ENCODE data around the gene ZNF280C. TPM values are rescaled to one million over a fixed set of nuclear protein-coding genes. Genes with fewer than 3 reads are reported as not detected.

Gene ZNF280C
- total RNA-seq, 2 experiments from 2014 or later: 6.7 to 7.8 TPM

DNA sequence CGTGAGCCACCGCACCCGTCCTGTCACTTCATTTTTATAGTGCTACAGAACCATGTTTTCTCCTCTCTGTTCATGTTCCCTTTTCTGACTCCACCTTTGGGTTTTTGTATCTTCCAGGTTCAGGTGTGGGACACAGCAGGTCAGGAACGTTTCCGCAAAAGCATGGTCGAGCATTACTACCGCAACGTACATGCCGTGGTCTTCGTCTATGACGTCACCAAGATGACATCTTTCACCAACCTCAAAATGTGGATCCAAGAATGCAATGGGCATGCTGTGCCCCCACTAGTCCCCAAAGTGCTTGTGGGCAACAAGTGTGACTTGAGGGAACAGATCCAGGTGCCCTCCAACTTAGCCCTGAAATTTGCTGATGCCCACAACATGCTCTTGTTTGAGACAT is 84.5 kb downstream of the ZNF280C start:
- peak overlapping the region; percentile 73 for H3K27ac Mint-ChIP-seq
- CTCF ChIA-PET: no interaction called here
- H3K36me3 Mint-ChIP-seq: peaks cover 21% of the 10 kb centered on the region
- peaks cover 33% of the 10 kb centered on the region for H3K4me1 Mint-ChIP-seq
- no peaks in the 10 kb centered on the region for H3K27me3 Mint-ChIP-seq
- H3K4me3 Mint-ChIP-seq: no peak overlapping the region
- no peak for DNase-seq
- no peaks in the 10 kb centered on the region for H3K9me3 Mint-ChIP-seq (ENCODE audit: low read depth)
- ATAC-seq: no peak

DNA sequence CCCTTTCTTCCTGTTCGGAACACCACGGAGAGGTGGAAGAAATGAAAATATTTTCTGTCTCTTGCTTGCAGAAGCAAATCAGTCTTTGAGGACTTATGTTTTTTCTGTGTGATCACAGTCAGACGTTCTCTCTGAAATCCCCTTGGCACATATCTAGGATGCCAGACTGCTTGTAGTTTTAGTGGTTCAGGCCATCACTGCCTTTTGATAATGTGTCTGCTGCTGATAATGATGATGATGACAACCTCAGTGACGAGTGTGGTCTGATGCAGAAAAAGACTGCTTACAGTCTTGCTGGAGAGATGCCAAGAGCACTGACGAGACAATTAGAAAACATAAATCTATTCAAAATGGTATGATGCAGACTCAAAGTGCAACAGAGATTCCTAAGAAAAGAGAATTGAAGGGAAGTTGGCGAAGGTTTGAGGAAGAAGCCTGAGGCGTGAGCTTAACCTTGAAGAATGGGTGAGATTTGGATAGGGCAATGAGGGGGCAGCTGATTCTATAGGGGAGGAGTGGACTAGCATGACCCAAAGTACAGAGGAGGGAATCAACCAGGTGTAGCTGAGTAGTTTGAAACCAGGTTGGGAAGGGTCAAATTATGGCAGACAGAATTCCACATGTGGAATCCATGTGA is 89.0 kb downstream of the ZNF280C start:
- Mint-ChIP-seq H3K4me1 (peaks cover 55% of the 10 kb centered on the region), H3K27me3 (no peaks in the 10 kb centered on the region), H3K36me3 (peaks cover 47% of the 10 kb centered on the region), H3K4me3 (no peak overlapping the region), H3K9me3 (ENCODE audit: low read depth) (no peaks in the 10 kb centered on the region), H3K27ac (peak overlapping the region; percentile 29)
- DNase-seq (no peak), ATAC-seq (no peak)
- CTCF ChIA-PET: no interaction called here

DNA sequence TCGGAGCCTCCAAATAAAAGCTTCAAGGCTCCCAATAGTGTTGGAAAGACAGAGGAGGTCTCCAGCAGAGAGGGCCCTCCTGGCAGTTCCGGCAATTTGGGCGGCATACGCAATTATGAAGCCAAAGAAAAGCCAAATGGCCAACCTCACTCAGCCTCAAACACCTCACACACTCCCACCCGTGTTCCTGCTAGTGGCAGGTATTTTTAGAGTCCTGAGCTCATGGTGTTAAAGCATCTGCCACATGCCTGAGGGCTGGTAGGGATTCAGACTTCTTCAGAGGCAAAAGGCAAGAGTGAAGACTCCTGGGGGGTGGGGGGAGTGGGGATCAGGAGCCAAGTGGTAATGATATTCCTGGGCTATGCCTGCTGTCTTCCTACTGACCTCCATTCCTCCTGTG is 89.5 kb downstream of the ZNF280C start:
- H3K4me1 Mint-ChIP-seq: peaks cover 55% of the 10 kb centered on the region
- CTCF ChIA-PET: no interaction called here
- ATAC-seq: no peak

DNA sequence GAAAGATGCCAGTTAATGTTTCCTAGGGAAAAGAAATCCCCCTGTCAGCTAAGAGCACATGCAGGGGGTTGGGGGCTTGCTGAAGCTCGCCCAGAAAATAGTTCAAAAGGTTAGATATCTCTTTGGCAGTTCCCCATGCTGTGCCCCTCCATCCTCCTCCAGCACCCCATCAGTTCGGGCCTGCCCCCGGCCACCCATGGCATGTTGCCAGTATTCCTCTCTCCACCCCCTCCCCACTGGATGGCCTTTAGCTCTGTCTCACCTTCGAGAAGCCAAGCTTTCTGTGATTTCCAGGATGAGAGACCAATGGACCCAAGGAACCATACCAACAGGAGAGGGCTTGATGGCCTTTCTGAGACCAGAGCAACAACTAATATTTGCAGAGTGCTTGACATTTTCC is 91.8 kb downstream of the ZNF280C start:
- Mint-ChIP-seq H3K4me1 (peaks cover 51% of the 10 kb centered on the region), H3K36me3 (peaks cover 49% of the 10 kb centered on the region)
- CTCF ChIA-PET: interaction anchor here (1.4 kb wide), 1 partner anchor 97 kb away, joined by 7 read pairs; no protein-coding TSS in a partner anchor

More for the DNA sequence above, 89.5 kb downstream of the ZNF280C start:
- Mint-ChIP-seq H3K27me3 (no peaks in the 10 kb centered on the region), H3K4me3 (no peak overlapping the region), H3K36me3 (peaks cover 45% of the 10 kb centered on the region), H3K27ac (peak overlapping the region; percentile 29), H3K9me3 (ENCODE audit: low read depth) (no peaks in the 10 kb centered on the region)
- no peak for DNase-seq

DNA sequence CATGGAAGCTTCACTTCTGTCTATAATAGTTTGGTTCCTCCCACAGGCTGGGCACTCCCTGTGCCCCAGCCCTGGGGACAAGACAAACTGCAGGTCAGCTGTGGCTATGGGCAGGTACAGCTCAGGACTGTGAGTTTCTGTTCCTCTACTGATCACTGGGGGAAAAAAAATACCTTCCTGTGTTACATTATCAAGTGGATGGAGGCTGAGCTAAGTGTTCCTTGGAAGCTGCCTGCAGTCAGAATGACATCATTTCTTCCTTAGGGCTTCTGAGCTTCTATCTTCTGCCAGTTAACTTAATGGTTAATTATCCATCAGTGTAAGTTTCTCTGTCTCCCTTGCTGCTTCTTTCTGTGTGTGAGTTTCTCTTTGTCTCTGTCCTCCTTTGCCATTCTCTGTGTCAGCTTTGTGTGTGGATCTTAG is 92.3 kb downstream of the ZNF280C start:
- H3K27me3 Mint-ChIP-seq: no peaks in the 10 kb centered on the region

More for the DNA sequence above, 91.8 kb downstream of the ZNF280C start:
- peak overlapping the region; percentile 70 for H3K27ac Mint-ChIP-seq
- H3K27me3 Mint-ChIP-seq: no peaks in the 10 kb centered on the region
- ATAC-seq (no peak), DNase-seq (no peak)
- no peaks in the 10 kb centered on the region for H3K9me3 Mint-ChIP-seq (ENCODE audit: low read depth)
- no peak overlapping the region for H3K4me3 Mint-ChIP-seq

DNA sequence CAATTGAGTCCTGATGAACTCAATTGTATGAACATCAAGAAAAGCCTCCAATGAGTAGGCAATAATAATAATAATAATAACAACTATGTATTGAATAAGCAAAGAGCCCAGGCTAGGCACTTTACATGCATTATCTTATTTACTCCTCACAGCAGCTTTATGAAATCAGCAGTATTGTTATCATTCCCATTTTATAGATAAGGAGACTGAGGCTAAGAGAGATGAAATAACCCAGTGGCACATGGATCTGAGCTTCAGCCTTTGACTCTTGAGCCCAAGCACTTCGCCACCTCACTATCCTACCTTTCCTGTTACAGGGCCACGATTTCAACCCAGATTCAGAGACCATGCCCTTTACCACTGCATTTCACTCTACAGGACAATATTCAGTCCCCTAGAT is 93.8 kb downstream of the ZNF280C start:
- CTCF ChIA-PET: interaction anchor here (0.6 to 5.6 kb wide), 2 partner anchors 12 to 94 kb away, joined by 3 to 30 read pairs; no protein-coding TSS in a partner anchor
- Mint-ChIP-seq H3K27ac (peak overlapping the region; percentile 98), H3K4me1 (peaks cover 52% of the 10 kb centered on the region)

More for the DNA sequence above, 92.3 kb downstream of the ZNF280C start:
- Mint-ChIP-seq H3K9me3 (ENCODE audit: low read depth) (no peaks in the 10 kb centered on the region), H3K27ac (peak overlapping the region; percentile 70), H3K36me3 (peaks cover 49% of the 10 kb centered on the region), H3K4me1 (peaks cover 51% of the 10 kb centered on the region), H3K4me3 (peak overlapping the region; percentile 39)
- DNase-seq (no peak), ATAC-seq (no peak)
- CTCF ChIA-PET: interaction anchor here (0.7 to 1.4 kb wide), 5 partner anchors 27 to 97 kb away, joined by 3 to 7 read pairs (median 3); no protein-coding TSS in a partner anchor

DNA sequence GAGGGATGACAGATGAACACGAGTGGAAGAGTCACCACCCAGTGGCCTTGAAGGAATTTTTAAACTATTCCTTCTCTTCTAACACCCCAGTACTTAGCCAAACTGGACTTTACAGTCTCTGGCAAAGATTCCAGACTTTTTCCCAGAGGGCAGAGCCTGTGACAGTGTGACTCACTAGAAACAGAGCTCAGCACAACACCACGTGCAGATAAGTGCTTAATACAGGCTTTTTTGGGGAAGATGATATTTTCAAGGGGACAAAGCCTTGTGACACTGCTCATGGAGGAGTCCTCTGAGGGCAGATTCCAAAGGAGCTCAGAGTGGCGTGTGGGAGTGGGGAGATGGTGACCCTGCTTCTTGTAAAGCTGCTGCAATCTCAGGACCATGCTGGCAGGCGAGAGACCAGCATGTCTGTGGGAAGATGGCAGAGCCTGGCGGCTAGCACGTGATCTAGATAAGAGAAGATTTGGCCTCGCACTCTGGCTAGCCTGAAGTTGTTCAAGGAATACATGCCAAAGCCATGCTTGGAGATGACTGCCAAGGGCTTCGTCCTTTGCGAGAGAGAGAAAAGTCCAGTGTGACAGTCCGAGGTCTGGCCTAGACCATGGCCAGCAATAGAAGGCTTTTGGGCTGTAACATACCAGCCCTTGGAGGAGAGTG is 94.5 kb downstream of the ZNF280C start:
- H3K27me3 Mint-ChIP-seq: no peaks in the 10 kb centered on the region
- peaks cover 38% of the 10 kb centered on the region for H3K36me3 Mint-ChIP-seq
- ATAC-seq (no peak), DNase-seq (no peak)
- H3K9me3 Mint-ChIP-seq (ENCODE audit: low read depth): no peaks in the 10 kb centered on the region
- H3K4me3 Mint-ChIP-seq: peak overlapping the region; percentile 92
- CTCF ChIA-PET: interaction anchor here (0.6 to 5.6 kb wide), 6 partner anchors 11 to 113 kb away, joined by 3 to 30 read pairs (median 3); no protein-coding TSS in a partner anchor
- peaks cover 46% of the 10 kb centered on the region for H3K4me1 Mint-ChIP-seq
- peak overlapping the region; percentile 98 for H3K27ac Mint-ChIP-seq

More for the DNA sequence above, 93.8 kb downstream of the ZNF280C start:
- no peaks in the 10 kb centered on the region for H3K27me3 Mint-ChIP-seq
- DNase-seq: no peak
- peak overlapping the region; percentile 92 for H3K4me3 Mint-ChIP-seq
- no peak for ATAC-seq
- peaks cover 44% of the 10 kb centered on the region for H3K36me3 Mint-ChIP-seq
- no peaks in the 10 kb centered on the region for H3K9me3 Mint-ChIP-seq (ENCODE audit: low read depth)

DNA sequence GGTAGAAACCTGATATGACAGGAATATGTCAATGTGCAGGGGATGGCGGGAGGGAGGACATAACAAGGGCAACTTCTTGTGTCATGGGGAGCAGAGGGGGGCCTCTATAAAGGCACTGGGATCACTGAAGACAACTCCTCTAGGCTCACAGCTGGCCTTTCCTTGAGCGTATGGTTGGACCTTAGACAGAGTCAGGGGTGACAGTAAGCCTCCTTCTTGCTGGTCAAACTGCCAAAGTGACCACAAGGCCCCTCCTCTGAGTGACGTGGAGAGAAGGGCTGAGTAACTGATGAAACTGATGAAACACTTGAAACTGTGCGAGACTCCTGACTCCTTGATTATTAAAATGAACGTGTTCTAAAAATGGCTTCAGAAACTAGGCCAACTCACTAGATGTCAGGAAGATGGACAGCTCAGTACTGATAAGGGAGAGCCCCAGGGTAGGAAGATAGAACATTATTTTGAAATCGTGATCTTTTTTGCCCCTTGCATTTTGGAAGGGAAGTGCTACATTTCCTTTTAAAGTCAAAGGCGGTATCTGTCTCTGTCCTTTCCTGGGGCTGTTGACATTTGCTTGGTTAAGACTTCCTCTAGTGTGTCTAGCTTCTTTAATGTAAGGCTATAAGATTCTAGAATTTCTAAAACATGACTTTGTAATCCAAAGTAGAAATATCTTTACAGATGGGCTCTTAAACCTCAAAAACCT is 95.4 kb downstream of the ZNF280C start:
- DNase-seq (peak; percentile 86), ATAC-seq (peak; percentile 34)
- Mint-ChIP-seq H3K27ac (peak overlapping the region; percentile 98), H3K27me3 (no peaks in the 10 kb centered on the region), H3K9me3 (ENCODE audit: low read depth) (no peaks in the 10 kb centered on the region), H3K4me1 (peaks cover 46% of the 10 kb centered on the region), H3K36me3 (peaks cover 36% of the 10 kb centered on the region), H3K4me3 (peak overlapping the region; percentile 92)
- CTCF ChIA-PET: interaction anchor here (0.7 to 5.6 kb wide), 5 partner anchors 19 to 112 kb away, joined by 3 to 30 read pairs (median 3); no protein-coding TSS in a partner anchor

DNA sequence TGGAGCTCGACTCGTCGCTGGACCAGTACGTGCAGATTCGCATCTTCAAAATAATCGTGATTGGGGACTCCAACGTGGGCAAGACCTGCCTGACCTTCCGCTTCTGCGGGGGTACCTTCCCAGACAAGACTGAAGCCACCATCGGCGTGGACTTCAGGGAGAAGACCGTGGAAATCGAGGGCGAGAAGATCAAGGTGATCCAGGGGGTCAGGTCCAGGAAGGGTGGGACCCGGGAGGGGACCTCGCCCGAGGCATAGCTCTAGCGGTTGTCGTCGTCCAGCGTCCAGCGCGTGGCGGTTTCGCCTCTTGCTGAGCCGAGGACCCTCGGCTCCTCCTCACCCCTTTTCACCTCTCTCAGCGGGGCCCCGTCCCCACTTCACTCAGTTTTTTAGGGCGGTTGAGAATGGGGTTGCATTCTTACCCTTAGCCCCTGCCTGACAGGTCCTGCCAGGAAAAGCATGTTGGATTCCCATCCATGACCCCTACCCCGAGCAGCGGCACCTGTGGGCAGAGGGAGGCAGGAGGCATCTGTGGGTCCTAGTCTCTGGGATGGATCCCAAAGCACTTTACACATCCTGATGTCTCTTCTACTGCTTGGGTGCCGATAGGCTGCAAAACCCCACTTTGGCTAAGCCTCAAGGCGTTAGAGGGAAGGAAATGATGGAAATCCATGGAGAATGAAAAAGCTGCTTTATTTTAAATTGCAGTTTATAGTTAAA is 96.4 kb downstream of the ZNF280C start:
- Mint-ChIP-seq H3K27ac (peak overlapping the region; percentile 98), H3K4me3 (peak overlapping the region; percentile 92), H3K36me3 (peaks cover 27% of the 10 kb centered on the region), H3K4me1 (peaks cover 37% of the 10 kb centered on the region), H3K27me3 (no peaks in the 10 kb centered on the region), H3K9me3 (ENCODE audit: low read depth) (no peaks in the 10 kb centered on the region)
- CTCF ChIA-PET: interaction anchor here (0.7 to 5.6 kb wide), 6 partner anchors 13 to 91 kb away, joined by 3 to 30 read pairs (median 4); no protein-coding TSS in a partner anchor
- DNase-seq (peak; percentile 43), ATAC-seq (no peak)

DNA sequence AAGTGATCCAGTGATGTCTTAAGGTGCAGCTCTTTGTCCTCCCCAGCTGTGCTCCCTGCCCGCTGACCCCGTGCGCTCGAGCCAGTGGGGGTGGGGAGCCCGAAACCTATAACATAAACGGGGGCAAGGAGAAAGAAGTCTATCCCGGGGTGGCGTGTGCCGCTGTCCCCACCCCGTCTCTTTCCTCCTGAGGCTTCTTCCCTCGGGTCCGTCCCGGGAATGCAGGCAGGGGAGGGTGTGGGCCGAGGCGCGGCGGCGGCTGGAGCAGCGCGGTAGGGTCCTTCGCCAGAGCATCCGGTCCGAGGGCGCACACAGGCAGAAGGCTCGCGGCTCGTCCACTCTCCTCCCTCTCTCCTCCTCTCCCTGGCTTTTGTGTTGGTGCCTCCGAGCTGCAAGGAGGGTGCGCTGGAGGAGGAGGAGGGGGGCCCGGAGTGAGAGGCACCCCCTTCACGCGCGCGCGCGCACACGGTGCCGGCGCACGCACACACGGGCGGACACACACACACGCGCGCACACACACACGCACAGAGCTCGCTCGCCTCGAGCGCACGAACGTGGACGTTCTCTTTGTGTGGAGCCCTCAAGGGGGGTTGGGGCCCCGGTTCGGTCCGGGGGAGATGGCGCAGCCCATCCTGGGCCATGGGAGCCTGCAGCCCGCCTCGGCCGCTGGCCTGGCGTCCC is 97.1 kb downstream of the ZNF280C start, which contains the start of gene RAB33A:
RAB33A (plus strand) TSS at position 517 of the 681 bp plus-strand sequence; CDS start at position 618, 101 bp downstream.
- Mint-ChIP-seq H3K4me3 (peak within 1 kb of the TSS; percentile 92), H3K36me3 (peaks cover 21% of the 10 kb centered on the region), H3K27me3 (no peaks in the 10 kb centered on the region), H3K4me1 (peaks cover 37% of the 10 kb centered on the region), H3K9me3 (ENCODE audit: low read depth) (no peaks in the 10 kb centered on the region), H3K27ac (peak within 1 kb of the TSS; percentile 98)
- ATAC-seq: peak; percentile 43
- CTCF ChIA-PET: interaction anchor here (0.7 to 5.6 kb wide), 6 partner anchors 13 to 246 kb away, joined by 3 to 30 read pairs (median 4); no protein-coding TSS in a partner anchor
- DNase-seq: peak; percentile 61

DNA sequence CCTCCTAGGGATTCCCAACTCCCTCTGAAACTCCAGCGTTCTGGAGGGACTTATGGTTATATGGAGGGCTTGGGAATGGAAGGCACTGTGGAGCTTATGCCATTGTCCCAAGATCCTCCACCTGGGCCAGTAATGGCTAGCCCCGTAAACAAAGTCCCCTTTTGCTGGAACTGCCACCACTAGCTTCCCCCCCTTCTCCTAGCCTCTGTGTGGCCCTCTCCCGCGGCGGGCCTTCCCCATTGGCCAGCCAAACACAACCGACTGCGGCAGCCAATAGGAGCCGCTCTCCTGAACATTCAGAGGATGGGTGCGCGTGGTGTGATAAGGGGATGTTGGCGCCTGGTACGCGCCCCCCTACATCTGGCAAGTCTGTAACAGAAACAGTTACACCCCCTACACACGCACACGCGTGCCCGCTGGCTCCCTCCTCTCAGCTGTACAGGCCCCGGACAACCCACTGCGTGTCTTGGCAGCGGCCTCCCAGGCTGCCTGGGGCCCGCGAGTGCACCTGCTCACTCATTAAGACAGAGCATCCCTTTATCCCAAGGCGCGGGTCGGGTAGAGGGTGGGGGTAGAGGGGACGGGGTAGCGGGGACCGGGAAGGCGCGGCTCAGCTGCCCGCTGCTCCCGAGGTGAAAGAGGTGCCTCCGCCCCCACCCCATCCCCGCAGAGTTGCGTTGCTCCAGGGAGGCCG is 97.8 kb downstream of the ZNF280C start:
- peaks cover 31% of the 10 kb centered on the region for H3K4me1 Mint-ChIP-seq
- peaks cover 16% of the 10 kb centered on the region for H3K36me3 Mint-ChIP-seq
- ATAC-seq: peak; percentile 84
- H3K27ac Mint-ChIP-seq: peak overlapping the region; percentile 98
- H3K9me3 Mint-ChIP-seq (ENCODE audit: low read depth): no peaks in the 10 kb centered on the region
- CTCF ChIA-PET: interaction anchor here (1.2 to 5.6 kb wide), 6 partner anchors 12 to 245 kb away, joined by 3 to 30 read pairs (median 4); no protein-coding TSS in a partner anchor
- H3K4me3 Mint-ChIP-seq: peak overlapping the region; percentile 92
- peak; percentile 88 for DNase-seq
- H3K27me3 Mint-ChIP-seq: no peaks in the 10 kb centered on the region
